SHP77 treated with DMSO at 0.1 percent for 48 hours (cell line): ENCODE results near the gene PIGZ.

Source experiments
- DNase-seq: peaks from one replicate; lab custom pipeline; 2025; lab: John Stamatoyannopoulos, UW

The PIGZ gene

GRCh38 chr3:197001972-197002700 lies 33.5 kb upstream of the PIGZ start:
- no peak for DNase-seq

GRCh38 chr3:197001106-197001971 lies 32.7 kb upstream of the PIGZ start:
- no peak for DNase-seq

- no peak for DNase-seq
These were observed 31.6 kb upstream of the PIGZ start for GRCh38 chr3:197000211-197000610.

- no peak for DNase-seq
These were observed 30.5 kb upstream of the PIGZ start for GRCh38 chr3:196998966-196999760.

- DNase-seq, result no peak
These were observed 28.7 kb upstream of the PIGZ start for GRCh38 chr3:196997311-196997710.

- DNase-seq, result no peak
These were observed 28.0 kb upstream of the PIGZ start for GRCh38 chr3:196996454-196997265.

GRCh38 chr3:196995646-196996355 lies 27.2 kb upstream of the PIGZ start:
- DNase-seq, result no peak

- no peak for DNase-seq
These were observed 26.4 kb upstream of the PIGZ start for GRCh38 chr3:196995027-196995426.

- no peak for DNase-seq
These were observed 25.4 kb upstream of the PIGZ start for GRCh38 chr3:196994056-196994455.

GRCh38 chr3:196992461-196993065 lies 23.9 kb upstream of the PIGZ start:
- no peak for DNase-seq

GRCh38 chr3:196991581-196992460 lies 23.2 kb upstream of the PIGZ start:
- DNase-seq, result no peak

GRCh38 chr3:196990601-196991007 lies 22.0 kb upstream of the PIGZ start:
- DNase-seq, result no peak

GRCh38 chr3:196989721-196990262 lies 21.2 kb upstream of the PIGZ start:
- DNase-seq, result no peak

- DNase-seq, result peak; percentile 26
These were observed 19.8 kb upstream of the PIGZ start for GRCh38 chr3:196988241-196989029.

- no peak for DNase-seq
These were observed 18.4 kb upstream of the PIGZ start for GRCh38 chr3:196987022-196987421.

- DNase-seq, result no peak
These were observed 17.6 kb upstream of the PIGZ start for GRCh38 chr3:196985954-196986885.

GRCh38 chr3:196985298-196985697 lies 16.7 kb upstream of the PIGZ start:
- no peak for DNase-seq
